ENCODE results near the gene KIAA0319L. TPM values are rescaled to one million over a fixed set of nuclear protein-coding genes. Genes with fewer than 3 reads are reported as not detected.

Gene KIAA0319L
- polyA plus RNA-seq, 2 of the 4 experiments (the other 2 are of a cell fraction) = 18.2 to 36.9 TPM

GRCh38 chr1:35394386-35394785, 162.8 kb downstream of the KIAA0319L start:
- ChIA-PET POLR2A (no interaction called here), CTCF (no interaction called here)
- H3K4me2 ChIP-seq = no peak overlapping the region
- FAIRE-seq (no peak), DNase-seq (ENCODE audit: low read depth in 1 of 2, low spot score in 1 of 2) (no peak), ATAC-seq (no peak)
- WGBS (ENCODE audit: missing lambda C conversion rate) = 100% methylated on average over 2 of the region's 2 CpGs
- H3K27ac ChIP-seq = no peak overlapping the region
- H3K4me1 ChIP-seq = no peaks in the 10 kb centered on the region
- H3K4me3 ChIP-seq = no peak overlapping the region
- no peaks in the 10 kb centered on the region for H3K9me3 ChIP-seq
- TF ChIP-seq RARB (CRISPR knock-in tag; IDR thresholded peaks at IDR 0.05) (no peak), PHF8 (IDR thresholded peaks at IDR 0.05; ENCODE audit: borderline replicate concordance, low read depth) (no peak), FOSL2 (IDR thresholded peaks at IDR 0.05) (no peak), FOSL2 (CRISPR knock-in tag; IDR thresholded peaks at IDR 0.05) (no peak), MAZ (IDR thresholded peaks at IDR 0.05; ENCODE audit: borderline replicate concordance, low read depth, low read length) (no peak), CEBPB (IDR thresholded peaks at IDR 0.05) (no peak), JUNB (IDR thresholded peaks at IDR 0.05) (no peak), ZNF302 (CRISPR knock-in tag; IDR thresholded peaks at IDR 0.05) (no peak), HOXB5 (CRISPR knock-in tag; IDR thresholded peaks at IDR 0.05) (no peak), CBX8 (IDR thresholded peaks at IDR 0.05) (no peak), MAFK (IDR thresholded peaks at IDR 0.05; ENCODE audit: partially characterized antibody) (no peak), POLR2A (IDR thresholded peaks at IDR 0.05; ENCODE audit: low read length) (no peak), ZFP36 (IDR thresholded peaks at IDR 0.05; ENCODE audit: borderline replicate concordance, partially characterized antibody) (no peak)

DNA sequence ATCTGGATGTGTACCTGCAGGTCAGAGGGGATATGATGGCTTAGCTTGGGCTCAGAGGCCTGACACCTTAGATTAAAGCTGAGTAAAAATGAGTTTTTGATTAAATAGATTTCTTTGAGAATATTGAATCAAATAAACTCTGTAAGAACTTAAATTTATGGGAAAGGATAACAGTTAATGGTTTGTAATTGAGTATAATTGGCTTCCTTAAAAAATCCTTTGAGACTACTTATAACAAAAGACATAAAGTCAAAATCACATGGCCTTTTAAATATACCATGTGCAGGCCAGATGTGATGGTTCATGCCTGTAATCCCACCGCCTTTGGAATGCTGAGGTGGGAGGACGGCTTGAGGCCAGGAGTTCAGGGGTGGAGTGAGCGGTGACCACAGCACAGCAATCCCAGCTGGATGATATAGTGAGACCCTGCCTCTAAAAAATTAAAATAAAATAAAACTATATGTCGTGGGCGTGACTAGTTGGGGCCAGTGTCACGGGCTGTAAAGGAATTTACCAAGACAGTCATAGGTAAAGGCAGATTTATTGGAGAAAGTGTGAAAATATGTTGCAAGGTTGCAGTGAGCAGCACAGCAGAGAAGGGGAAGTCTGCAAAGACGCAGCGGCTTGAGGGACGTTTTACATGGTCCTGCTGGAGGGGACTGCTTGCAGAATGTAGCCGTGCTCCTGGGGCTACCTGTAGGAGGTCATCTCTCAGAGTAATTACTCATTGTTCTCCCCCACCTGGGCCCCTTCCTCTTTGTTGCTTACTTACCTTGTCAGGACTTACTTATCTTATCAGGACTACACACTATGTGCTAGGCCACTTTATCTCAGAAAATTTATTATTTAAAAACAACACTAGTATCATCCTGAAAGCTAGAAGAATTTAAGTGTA, 166.4 kb downstream of the KIAA0319L start:
- Histone ChIP-seq H3K9me3 (no peaks in the 10 kb centered on the region), H3K4me1 (no peaks in the 10 kb centered on the region), H3K4me3 (no peak overlapping the region), H3K4me2 (no peak overlapping the region), H3K27ac (no peak overlapping the region)
- DNase-seq (ENCODE audit: low read depth in 1 of 2, low spot score in 1 of 2) (no peak), FAIRE-seq (no peak), ATAC-seq (no peak)
- 94% methylated on average over 10 of the region's 10 CpGs for WGBS (ENCODE audit: missing lambda C conversion rate)
- TF ChIP-seq BCL3 (IDR thresholded peaks at IDR 0.05) (no peak), RNF2 (IDR thresholded peaks at IDR 0.05; ENCODE audit: borderline replicate concordance, low read depth) (no peak), RARB (CRISPR knock-in tag; IDR thresholded peaks at IDR 0.05) (no peak), HOXB5 (CRISPR knock-in tag; IDR thresholded peaks at IDR 0.05) (no peak), CBX2 (IDR thresholded peaks at IDR 0.05; ENCODE audit: borderline replicate concordance, low read depth) (no peak), FOSL2 (IDR thresholded peaks at IDR 0.05) (no peak), FOSL2 (CRISPR knock-in tag; IDR thresholded peaks at IDR 0.05) (no peak), EHF (CRISPR knock-in tag; IDR thresholded peaks at IDR 0.05) (no peak)
- ChIA-PET CTCF (no interaction called here), POLR2A (no interaction called here)

- no peak overlapping the region for H3K4me2 ChIP-seq
- no peaks in the 10 kb centered on the region for H3K9me3 ChIP-seq
- no peak overlapping the region for H3K4me3 ChIP-seq
- ChIA-PET POLR2A (no interaction called here), CTCF (no interaction called here)
- DNase-seq (ENCODE audit: low read depth in 1 of 2, low spot score in 1 of 2) (no peak), ATAC-seq (no peak), FAIRE-seq (no peak)
- 94% methylated on average over 6 of the region's 6 CpGs for WGBS (ENCODE audit: missing lambda C conversion rate)
- no peak overlapping the region for H3K27ac ChIP-seq
- no peaks in the 10 kb centered on the region for H3K4me1 ChIP-seq
- TF ChIP-seq ZC3H11A (IDR thresholded peaks at IDR 0.05) (no peak), ZSCAN20 (CRISPR knock-in tag; IDR thresholded peaks at IDR 0.05) (no peak), PHF8 (IDR thresholded peaks at IDR 0.05; ENCODE audit: borderline replicate concordance, low read depth) (no peak), CHD4 (IDR thresholded peaks at IDR 0.05; ENCODE audit: borderline replicate concordance) (no peak), ZFP36 (IDR thresholded peaks at IDR 0.05; ENCODE audit: borderline replicate concordance, partially characterized antibody) (no peak), EP300 (IDR thresholded peaks at IDR 0.05) (no peak), NR3C1 (IDR thresholded peaks at IDR 0.05) (no peak), POLR2AphosphoS2 (conservative IDR thresholded peaks at IDR 0.05; ENCODE audit: low read length) (no peak), FOSL2 (IDR thresholded peaks at IDR 0.05) (no peak), FOSL2 (CRISPR knock-in tag; IDR thresholded peaks at IDR 0.05) (no peak), CBX2 (IDR thresholded peaks at IDR 0.05; ENCODE audit: borderline replicate concordance, low read depth) (no peak), REST (IDR thresholded peaks at IDR 0.05) (no peak), FOSB (CRISPR knock-in tag; IDR thresholded peaks at IDR 0.05) (no peak), GATA3 (IDR thresholded peaks at IDR 0.05; ENCODE audit: borderline replicate concordance) (no peak), ESRRA (IDR thresholded peaks at IDR 0.05; ENCODE audit: borderline replicate concordance, low read length) (no peak), NFE2L2 (conservative IDR thresholded peaks at IDR 0.05; ENCODE audit: low read length) (no peak), SREBF2 (IDR thresholded peaks at IDR 0.05) (no peak), JUNB (IDR thresholded peaks at IDR 0.05) (no peak), ZNF302 (CRISPR knock-in tag; IDR thresholded peaks at IDR 0.05) (no peak), USF2 (IDR thresholded peaks at IDR 0.05) (no peak)
Measured at GRCh38 chr1:35386959-35387358, 170.2 kb downstream of the KIAA0319L start.
